Neutrophil (primary cell): Measurements from ENCODE around the gene RNF31.

ENCODE experiments used
- H3K27ac ChIP-seq: fragments of 200-600 bp; sonication (generic); 2 replicates; pipeline ENCODE4 v1.5.1; 2016; ENCODE audit warnings: mild to moderate bottlenecking, moderate library complexity
- H3K27me3 ChIP-seq: fragments of 200-600 bp; sonication (generic); 2 replicates; pipeline ENCODE4 v1.6.0; 2016; ENCODE audit warnings: mild to moderate bottlenecking
- H3K36me3 ChIP-seq: fragments of 200-600 bp; sonication (generic); 2 replicates; pipeline ENCODE4 v1.5.1; 2017
- H3K4me1 ChIP-seq, 2 experiments: fragments of 200-600 bp in 1 of 2; sonication (generic) in 1 of 2; 1 replicate in 1 of 2; 2 replicates in 1 of 2; pipeline versions ENCODE4 v1.5.1 to v1.6.1; 2013 to 2016; ENCODE audit warnings: low read depth in 1 of 2, low read length in 1 of 2, mild to moderate bottlenecking in 1 of 2, moderate library complexity in 1 of 2; ENCODE audit not compliant: control insufficient read depth in 1 of 2, insufficient read depth in 1 of 2
- H3K4me3 ChIP-seq, 2 experiments: fragments of 200-600 bp in 1 of 2; sonication (generic) in 1 of 2; 1 replicate in 1 of 2; 2 replicates in 1 of 2; pipeline ENCODE4 v1.5.1; 2013 to 2016; ENCODE audit warnings: low read depth in 1 of 2, low read length in 1 of 2, mild to moderate bottlenecking in 1 of 2, moderate library complexity in 1 of 2
- H3K9me3 ChIP-seq: fragments of 200-600 bp; sonication (generic); 2 replicates; pipeline ENCODE4 v1.5.1; 2016
- CTCF ChIP-seq: fragments of 200-600 bp; sonication (generic); IDR thresholded peaks from 2 replicates; pipeline ENCODE4 v1.5.1; 2016; ENCODE audit warnings: antibody characterized with exemption

The RNF31 gene

GRCh38 chr14:24188251-24189058 lies 41.2 kb downstream of the RNF31 start, which contains the start of gene IPO4:
IPO4 (minus strand) TSS chr14:24188816; CDS start chr14:24188787, 29 bp downstream.
- no peaks in the 10 kb centered on the region for H3K9me3 ChIP-seq
- H3K27me3 ChIP-seq: no peaks in the 10 kb centered on the region
- peaks cover 15 to 16% of the 10 kb centered on the region in 2 experiments for H3K4me1 ChIP-seq
- peak within 1 kb of the TSS; percentile 72 for H3K27ac ChIP-seq
- H3K36me3 ChIP-seq: peaks cover 45% of the 10 kb centered on the region
- no peak for TF ChIP-seq CTCF
- H3K4me3 ChIP-seq: peak within 1 kb of the TSS; percentile 70 to 74

GRCh38 chr14:24189059-24189375 lies 41.7 kb downstream of the RNF31 start:
- Histone ChIP-seq H3K27me3 (no peaks in the 10 kb centered on the region), H3K4me3 (peak overlapping the region; percentile 70 to 74), H3K4me1 (peaks cover 16% of the 10 kb centered on the region in 2 experiments), H3K9me3 (no peaks in the 10 kb centered on the region), H3K27ac (peak overlapping the region; percentile 72), H3K36me3 (peaks cover 40% of the 10 kb centered on the region)
- no peak for TF ChIP-seq CTCF

- no peaks in the 10 kb centered on the region for H3K27me3 ChIP-seq
- peaks cover 35% of the 10 kb centered on the region for H3K36me3 ChIP-seq
- H3K4me3 ChIP-seq: peak overlapping the region in 1 of 2 experiments; percentile 74
- no peaks in the 10 kb centered on the region for H3K9me3 ChIP-seq
- TF ChIP-seq CTCF: no peak
- peak overlapping the region; percentile 72 for H3K27ac ChIP-seq
- peaks cover 19 to 20% of the 10 kb centered on the region in 2 experiments for H3K4me1 ChIP-seq
These were observed 42.2 kb downstream of the RNF31 start for GRCh38 chr14:24189460-24189859.

GRCh38 chr14:24190416-24190815 lies 43.1 kb downstream of the RNF31 start:
- no peak for TF ChIP-seq CTCF
- Histone ChIP-seq H3K36me3 (peaks cover 26% of the 10 kb centered on the region), H3K9me3 (no peaks in the 10 kb centered on the region), H3K27me3 (no peaks in the 10 kb centered on the region), H3K4me1 (peaks cover 27% of the 10 kb centered on the region in 2 experiments), H3K27ac (no peak overlapping the region), H3K4me3 (no peak overlapping the region)

GRCh38 chr14:24192933-24193332 lies 45.6 kb downstream of the RNF31 start:
- no peak for TF ChIP-seq CTCF
- Histone ChIP-seq H3K9me3 (no peaks in the 10 kb centered on the region), H3K4me3 (no peak overlapping the region), H3K36me3 (peaks cover 18% of the 10 kb centered on the region), H3K4me1 (peaks cover 38 to 45% of the 10 kb centered on the region in 2 experiments), H3K27ac (no peak overlapping the region), H3K27me3 (no peaks in the 10 kb centered on the region)
